ENCODE measurements around the gene RBM12. TPM values are rescaled to one million over a fixed set of nuclear protein-coding genes. Genes with fewer than 3 reads are reported as not detected.

The RBM12 gene
- total RNA-seq, 4 donors from 2014 or later: 9.8 to 23.7 (median 20.7) TPM

- H3K4me1 ChIP-seq: peaks cover 18 to 32% of the 10 kb centered on the region in 2 donors
- peak; percentile 21 to 47 (median 24) for TF ChIP-seq CTCF (IDR thresholded peaks at IDR 0.05 in 4 of 5, conservative IDR thresholded peaks at IDR 0.05 in 1 of 5)
- TF ChIP-seq POLR2A (IDR thresholded peaks at IDR 0.05): no peak
- peak overlapping the region; percentile 66 to 86 (median 80) for H3K27ac ChIP-seq
- peak; percentile 12 to 19 for ATAC-seq
- H3K27me3 ChIP-seq: no peaks in the 10 kb centered on the region
- intact Hi-C loops (cut with DNase I; ENCODE audit: low total_unique reads): loop anchor here (1.0 to 10.0 kb wide), 3 partner anchors 47 to 153 kb away; partner anchors contain the start of genes CPNE1 and RBM12
- no peaks in the 10 kb centered on the region for H3K9me3 ChIP-seq
- DNase-seq: peak; percentile 32 to 55
- peak overlapping the region; percentile 65 to 71 (median 71) for H3K4me3 ChIP-seq
- in situ Hi-C loops (cut with MboI; ENCODE audit: low sequenced_read_pairs in 4 of 4): no loop called here
- H3K36me3 ChIP-seq: peaks cover 0 to 8% of the 10 kb centered on the region in 2 donors
Measured at GRCh38 chr20:35617397-35618262, 47.1 kb downstream of the RBM12 start.

GRCh38 chr20:35616465-35617396 is 48.0 kb downstream of the RBM12 start:
- H3K4me1 ChIP-seq: peaks cover 18 to 32% of the 10 kb centered on the region in 2 donors
- H3K27ac ChIP-seq: peak overlapping the region; percentile 66 to 86 (median 80)
- H3K9me3 ChIP-seq: no peaks in the 10 kb centered on the region
- H3K4me3 ChIP-seq: peak overlapping the region; percentile 65 to 71 (median 71)
- peak; percentile 55 to 91 for ATAC-seq
- H3K27me3 ChIP-seq: no peaks in the 10 kb centered on the region
- in situ Hi-C loops (cut with MboI; ENCODE audit: low sequenced_read_pairs in 4 of 4): no loop called here
- peaks cover 0 to 3% of the 10 kb centered on the region in 2 donors for H3K36me3 ChIP-seq
- TF ChIP-seq CTCF (IDR thresholded peaks at IDR 0.05 in 4 of 5, conservative IDR thresholded peaks at IDR 0.05 in 1 of 5) (no peak), POLR2A (IDR thresholded peaks at IDR 0.05) (peak; percentile 53 to 68)
- DNase-seq: peak; percentile 64 to 80
- intact Hi-C loops (cut with DNase I; ENCODE audit: low total_unique reads): loop anchor here (1.0 to 10.0 kb wide), 3 partner anchors 48 to 152 kb away; partner anchors contain the start of genes CPNE1 and RBM12

GRCh38 chr20:35615667-35616464 is 48.8 kb downstream of the RBM12 start, which contains the start of gene SPAG4:
TSS of gene SPAG4 (plus strand) at chr20:35615829. CDS start at chr20:35616004, 175 bp downstream.
- peak; percentile 2 to 88 for ATAC-seq
- peak; percentile 97 to 99 for DNase-seq
- Histone ChIP-seq H3K36me3 (no peaks in the 10 kb centered on the region), H3K27ac (peak within 1 kb of the TSS; percentile 76 to 86 (median 84)), H3K27me3 (no peaks in the 10 kb centered on the region), H3K9me3 (no peaks in the 10 kb centered on the region), H3K4me3 (peak within 1 kb of the TSS; percentile 65 to 71 (median 71)), H3K4me1 (peaks cover 18 to 32% of the 10 kb centered on the region in 2 donors)
- in situ Hi-C loops (cut with MboI; ENCODE audit: low sequenced_read_pairs in 4 of 4) (no loop called here), intact Hi-C loops (cut with DNase I; ENCODE audit: low total_unique reads) (loop anchor here (2.0 to 10.0 kb wide), 2 partner anchors 75 to 151 kb away; no protein-coding TSS in a partner anchor)
- no peak for TF ChIP-seq CTCF (IDR thresholded peaks at IDR 0.05 in 4 of 5, conservative IDR thresholded peaks at IDR 0.05 in 1 of 5)
- TF ChIP-seq POLR2A (IDR thresholded peaks at IDR 0.05): peak; percentile 57 to 65

- Histone ChIP-seq H3K4me3 (no peak overlapping the region), H3K27ac (no peak overlapping the region), H3K9me3 (no peaks in the 10 kb centered on the region), H3K27me3 (no peaks in the 10 kb centered on the region), H3K36me3 (no peaks in the 10 kb centered on the region), H3K4me1 (no peaks in the 10 kb centered on the region)
- DNase-seq: no peak
- in situ Hi-C loops (cut with MboI; ENCODE audit: low sequenced_read_pairs in 4 of 4): no loop called here
- intact Hi-C loops (cut with DNase I; ENCODE audit: low total_unique reads): loop anchor here (10.0 kb wide), 1 partner anchor 147 kb away; no protein-coding TSS in a partner anchor
- ATAC-seq: no peak
- TF ChIP-seq POLR2A (IDR thresholded peaks at IDR 0.05) (no peak), CTCF (IDR thresholded peaks at IDR 0.05 in 4 of 5, conservative IDR thresholded peaks at IDR 0.05 in 1 of 5) (no peak)
Measured at GRCh38 chr20:35611482-35611881, 53.2 kb downstream of the RBM12 start.

All from gastrocnemius medialis (tissue), 4 donors.